Gastrocnemius medialis (tissue), 4 donors: ENCODE measurements around the gene ATXN10. TPM values are rescaled to one million over a fixed set of nuclear protein-coding genes. Genes with fewer than 3 reads are reported as not detected.
"Not testable (repeated sequence)": the region's sequence is repeated elsewhere in the genome, so short reads cannot be mapped to it uniquely, and the experiment has no call there.

ENCODE experiments used
- ATAC-seq, 2 donors: fragments of 150-250 bp; one replicate each; pipeline ENCODE4 v1.9.1; 2016
- DNase-seq, 2 donors: peaks; one replicate each; pipeline ENCODE4 v3.0.0-alpha.2; 2019
- H3K27ac ChIP-seq, 4 donors: fragments of 200-600 bp; sonication (generic); 1 replicate in 1 of 4; 2 replicates in 3 of 4; pipeline ENCODE4 v1.5.1; 2016 to 2018; ENCODE audit warnings: mild to moderate bottlenecking in 2 of 4, moderate library complexity in 1 of 4
- H3K27me3 ChIP-seq, 3 donors: fragments of 200-600 bp; sonication (generic) in 2 of 3; 1 replicate in 1 of 3; 2 replicates in 2 of 3; pipeline versions ENCODE4 v1.5.1 to v1.6.0; 2016 to 2019; ENCODE audit warnings: mild to moderate bottlenecking in 1 of 3, moderate library complexity in 1 of 3
- H3K36me3 ChIP-seq, 2 donors: fragments of 200-600 bp; sonication (generic) in 1 of 2; one replicate each; pipeline ENCODE4 v1.5.1; 2017 to 2018
- H3K4me1 ChIP-seq, 2 donors: fragments of 200-600 bp; sonication (generic) in 1 of 2; one replicate each; pipeline ENCODE4 v1.5.1; 2016 to 2017; ENCODE audit warnings: mild to moderate bottlenecking in 2 of 2
- H3K4me3 ChIP-seq, 4 donors: fragments of 200-600 bp; sonication (generic) in 3 of 4; 1 replicate in 1 of 4; 2 replicates in 3 of 4; pipeline ENCODE4 v1.5.1; 2016 to 2019; ENCODE audit warnings: mild to moderate bottlenecking in 2 of 4
- H3K9me3 ChIP-seq, 3 donors: fragments of 200-600 bp; sonication (generic) in 2 of 3; 1 replicate in 1 of 3; 2 replicates in 2 of 3; pipeline ENCODE4 v1.5.1; 2016 to 2019
- POLR2A ChIP-seq, 2 donors: fragments of 450-650 bp; IDR thresholded peaks; one replicate each; pipeline ENCODE4 v1.6.1; 2017; ENCODE audit warnings: antibody characterized with exemption in 2 of 2, mild to moderate bottlenecking in 2 of 2, moderate library complexity in 2 of 2
- in situ Hi-C, 4 donors: fragments of 200-750 bp; cut with MboI; loops; one replicate each; pipeline versions ENCODE4 v1.15.0 to v1.8.0; 2017; ENCODE audit warnings: low sequenced_read_pairs in 4 of 4
- intact Hi-C: fragments of 100-400 bp; cut with DNase I; formaldehyde crosslinking; loops from one replicate; pipeline ENCODE4 v1.15.1; 2023; ENCODE audit warnings: low total_unique reads
- total RNA-seq, 4 donors: library from RNA; depleted of rRNA; stranded (reverse); fragments of >200 nt; gene quantifications; one replicate each; pipeline versions ENCODE4 v1.1.0 to v1.2.3, GENCODE V29; 2016
- TF ChIP-seq, protein P1 (sequence below), 5 experiments: fragments of 450-650 bp in 3 of 5; fragments of 200-600 bp in 2 of 5; sonication (generic) in 2 of 5; IDR thresholded peaks in 4 of 5; conservative IDR thresholded peaks in 1 of 5; 1 replicate in 4 of 5; 2 replicates in 1 of 5; pipeline ENCODE4 v1.5.1; 2016 to 2019; ENCODE audit warnings: antibody characterized with exemption in 5 of 5, mild to moderate bottlenecking in 3 of 5, moderate library complexity in 3 of 5

The ATXN10 gene, protein sequence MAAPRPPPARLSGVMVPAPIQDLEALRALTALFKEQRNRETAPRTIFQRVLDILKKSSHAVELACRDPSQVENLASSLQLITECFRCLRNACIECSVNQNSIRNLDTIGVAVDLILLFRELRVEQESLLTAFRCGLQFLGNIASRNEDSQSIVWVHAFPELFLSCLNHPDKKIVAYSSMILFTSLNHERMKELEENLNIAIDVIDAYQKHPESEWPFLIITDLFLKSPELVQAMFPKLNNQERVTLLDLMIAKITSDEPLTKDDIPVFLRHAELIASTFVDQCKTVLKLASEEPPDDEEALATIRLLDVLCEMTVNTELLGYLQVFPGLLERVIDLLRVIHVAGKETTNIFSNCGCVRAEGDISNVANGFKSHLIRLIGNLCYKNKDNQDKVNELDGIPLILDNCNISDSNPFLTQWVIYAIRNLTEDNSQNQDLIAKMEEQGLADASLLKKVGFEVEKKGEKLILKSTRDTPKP
- 10 to 100 TPM; 52.9 to 98.9 (median 78.5) TPM for total RNA-seq

DNA sequence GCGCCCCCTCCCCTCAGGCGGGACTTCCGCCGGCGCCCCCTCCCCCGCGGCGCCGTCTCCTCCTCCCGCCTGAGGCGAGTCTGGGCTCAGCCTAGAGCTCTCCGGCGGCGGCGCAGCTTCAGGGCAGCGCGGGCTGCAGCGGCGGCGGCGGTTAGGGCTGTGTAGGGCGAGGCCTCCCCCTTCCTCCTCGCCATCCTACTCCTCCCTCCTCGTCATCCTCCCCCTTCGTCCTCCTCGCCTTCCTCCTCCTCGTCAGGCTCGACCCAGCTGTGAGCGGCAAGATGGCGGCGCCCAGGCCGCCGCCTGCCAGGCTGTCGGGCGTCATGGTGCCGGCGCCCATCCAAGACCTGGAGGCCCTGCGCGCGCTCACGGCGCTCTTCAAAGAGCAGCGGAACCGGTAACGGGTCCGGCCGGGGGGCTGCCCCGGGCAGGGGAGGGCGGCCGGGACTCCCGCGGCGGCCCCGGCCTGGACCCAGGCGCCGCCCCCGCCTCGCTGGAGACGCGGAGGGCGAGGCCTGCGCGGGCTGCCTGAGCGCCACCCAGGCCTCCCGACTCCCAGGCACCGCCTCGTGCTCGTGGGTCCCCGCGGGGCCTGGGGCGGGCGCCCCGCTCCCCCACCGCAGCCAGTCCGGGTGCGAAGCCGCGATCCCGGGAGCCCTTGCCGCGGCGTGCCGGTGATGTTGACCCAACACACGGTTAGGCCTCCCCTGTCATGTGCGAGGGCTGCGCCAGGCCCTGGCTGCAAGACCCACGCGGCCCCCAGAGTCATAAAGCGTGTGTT is at the start of gene ATXN10:
Gene ATXN10 (plus strand): TSS at position 52 of the 781 bp plus-strand sequence. CDS start 230 bp downstream, at position 282.
- H3K36me3 ChIP-seq: no peaks in the 10 kb centered on the region
- TF ChIP-seq, protein P1, sequence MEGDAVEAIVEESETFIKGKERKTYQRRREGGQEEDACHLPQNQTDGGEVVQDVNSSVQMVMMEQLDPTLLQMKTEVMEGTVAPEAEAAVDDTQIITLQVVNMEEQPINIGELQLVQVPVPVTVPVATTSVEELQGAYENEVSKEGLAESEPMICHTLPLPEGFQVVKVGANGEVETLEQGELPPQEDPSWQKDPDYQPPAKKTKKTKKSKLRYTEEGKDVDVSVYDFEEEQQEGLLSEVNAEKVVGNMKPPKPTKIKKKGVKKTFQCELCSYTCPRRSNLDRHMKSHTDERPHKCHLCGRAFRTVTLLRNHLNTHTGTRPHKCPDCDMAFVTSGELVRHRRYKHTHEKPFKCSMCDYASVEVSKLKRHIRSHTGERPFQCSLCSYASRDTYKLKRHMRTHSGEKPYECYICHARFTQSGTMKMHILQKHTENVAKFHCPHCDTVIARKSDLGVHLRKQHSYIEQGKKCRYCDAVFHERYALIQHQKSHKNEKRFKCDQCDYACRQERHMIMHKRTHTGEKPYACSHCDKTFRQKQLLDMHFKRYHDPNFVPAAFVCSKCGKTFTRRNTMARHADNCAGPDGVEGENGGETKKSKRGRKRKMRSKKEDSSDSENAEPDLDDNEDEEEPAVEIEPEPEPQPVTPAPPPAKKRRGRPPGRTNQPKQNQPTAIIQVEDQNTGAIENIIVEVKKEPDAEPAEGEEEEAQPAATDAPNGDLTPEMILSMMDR (IDR thresholded peaks at IDR 0.05 in 4 of 5, conservative IDR thresholded peaks at IDR 0.05 in 1 of 5): no peak
- TF ChIP-seq POLR2A (IDR thresholded peaks at IDR 0.05): no peak
- H3K27me3 ChIP-seq: no peaks in the 10 kb centered on the region
- peak; percentile 78 to 83 for ATAC-seq
- H3K9me3 ChIP-seq: no peaks in the 10 kb centered on the region
- in situ Hi-C loops (no loop called here), intact Hi-C loops (loop anchor here (10.0 kb wide), 1 partner anchor 397 kb away; no protein-coding TSS in a partner anchor)
- H3K4me3 ChIP-seq: peak within 1 kb of the TSS; percentile 79 to 94 (median 84)
- DNase-seq: peak; percentile 19 to 33
- peak within 1 kb of the TSS; percentile 79 to 87 (median 80) for H3K27ac ChIP-seq
- peaks cover 20 to 21% of the 10 kb centered on the region in 2 donors for H3K4me1 ChIP-seq

DNA sequence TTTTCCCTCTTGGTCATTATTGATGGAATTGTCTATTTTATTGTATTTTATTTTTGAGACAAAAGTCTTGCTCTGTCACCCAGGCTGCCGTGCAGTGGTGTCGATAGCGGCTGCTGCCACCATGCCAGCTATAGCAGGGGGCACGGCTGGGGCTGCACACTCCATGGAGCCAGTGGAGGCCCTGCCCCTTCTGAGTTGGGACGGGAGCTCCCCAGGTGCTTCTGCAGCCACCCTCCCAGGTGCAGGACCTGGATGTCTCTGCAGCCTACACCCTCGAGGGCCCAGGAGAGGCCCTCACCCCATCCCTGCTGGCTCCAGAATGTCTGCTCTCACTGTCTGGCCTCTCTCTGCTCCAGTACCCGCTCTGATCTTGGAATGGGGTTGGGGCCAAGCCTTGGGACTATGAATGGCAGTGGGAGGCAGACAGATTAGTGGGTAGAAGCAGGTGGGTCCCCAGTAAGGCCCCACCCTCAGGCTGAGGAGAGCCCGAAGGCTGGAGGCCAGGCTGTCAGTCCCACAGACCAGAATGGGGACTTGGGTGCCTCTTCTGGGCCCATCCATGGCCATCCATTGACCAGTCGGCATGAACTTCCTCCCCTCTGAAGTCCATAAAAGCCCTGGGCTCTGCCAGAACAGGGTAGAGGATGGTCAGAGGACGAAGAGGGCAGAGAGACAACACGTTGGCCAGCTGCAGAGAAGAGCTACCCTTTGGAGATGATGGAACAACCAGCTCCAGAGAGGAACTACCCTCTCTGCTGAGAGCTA is 49.6 kb upstream of the ATXN10 start:
- Histone ChIP-seq H3K27ac (no peak overlapping the region), H3K4me3 (no peak overlapping the region), H3K9me3 (no peaks in the 10 kb centered on the region), H3K4me1 (no peaks in the 10 kb centered on the region), H3K27me3 (peaks cover 0 to 3% (median 2%) of the 10 kb centered on the region in 3 donors), H3K36me3 (no peaks in the 10 kb centered on the region)
- intact Hi-C loops (no loop called here), in situ Hi-C loops (no loop called here)
- no peak for TF ChIP-seq POLR2A (IDR thresholded peaks at IDR 0.05)
- TF ChIP-seq, protein P1 (IDR thresholded peaks at IDR 0.05 in 4 of 5, conservative IDR thresholded peaks at IDR 0.05 in 1 of 5): no peak
- DNase-seq (no peak), ATAC-seq (no peak)

DNA sequence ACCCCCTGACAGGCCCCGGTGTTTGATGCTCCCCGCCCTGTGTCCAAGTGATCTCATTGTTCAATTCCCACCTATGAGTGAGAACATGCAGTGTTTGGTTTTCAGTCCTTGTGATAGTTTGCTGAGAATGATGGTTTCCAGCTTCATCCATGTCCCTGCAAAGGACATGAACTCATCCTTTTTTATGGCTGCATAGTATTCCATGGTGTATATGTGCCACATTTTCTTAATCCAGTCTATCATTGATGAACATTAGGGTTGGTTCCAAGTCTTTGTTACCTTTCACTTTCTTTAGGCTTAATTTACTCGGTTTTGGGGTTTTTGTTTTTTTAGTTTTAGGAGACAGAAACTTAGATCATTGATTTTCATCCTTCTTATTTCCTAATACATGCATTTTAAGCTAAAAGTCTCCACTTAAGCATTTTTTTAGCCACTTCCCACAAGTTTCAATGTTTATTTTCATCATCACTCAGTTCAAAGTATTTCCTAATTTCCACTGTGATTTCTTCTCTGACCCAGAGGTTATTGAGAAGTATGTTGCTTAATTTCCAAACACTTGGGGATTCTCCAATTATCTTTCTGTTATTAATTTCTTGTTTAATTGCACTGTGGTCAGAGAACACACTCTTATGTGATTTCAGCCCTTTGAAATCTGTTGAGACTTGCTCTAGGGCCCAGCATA is 48.0 kb upstream of the ATXN10 start:
- peaks cover 0 to 10% (median 10%) of the 10 kb centered on the region in 3 donors for H3K27me3 ChIP-seq
- H3K27ac ChIP-seq, DNase-seq, in situ Hi-C loops, ATAC-seq, intact Hi-C loops, H3K4me1 ChIP-seq, H3K9me3 ChIP-seq, H3K4me3 ChIP-seq, H3K36me3 ChIP-seq: not testable (repeated sequence)

DNA sequence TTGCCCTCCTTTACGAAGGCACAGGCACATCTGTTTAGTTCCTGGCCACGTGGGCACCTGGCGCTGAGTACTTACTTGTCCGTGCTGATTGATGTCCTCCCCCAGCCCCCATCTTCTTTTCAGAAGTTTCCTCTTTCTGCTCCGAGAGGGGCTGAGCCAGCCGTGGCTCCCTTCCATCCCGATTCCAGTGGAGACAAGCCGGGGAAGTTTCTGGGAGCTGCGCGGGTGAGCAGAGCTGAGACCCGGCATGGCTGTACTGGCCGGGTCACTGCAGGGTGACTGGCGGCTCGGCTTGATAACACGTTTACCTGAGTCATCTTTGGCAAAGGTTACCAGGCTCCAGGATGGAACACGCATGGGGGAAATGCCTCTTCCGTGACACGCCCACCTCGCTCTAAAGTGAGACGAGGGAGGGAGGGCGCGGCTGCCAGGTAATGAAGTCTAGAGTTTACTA is 45.4 kb upstream of the ATXN10 start:
- no peaks in the 10 kb centered on the region for H3K9me3 ChIP-seq
- in situ Hi-C loops: loop anchor here in 1 of 4 donors (25.0 kb wide), 1 partner anchor 236 kb away; no protein-coding TSS in a partner anchor
- peaks cover 9 to 23% (median 10%) of the 10 kb centered on the region in 3 donors for H3K27me3 ChIP-seq
- H3K36me3 ChIP-seq: no peaks in the 10 kb centered on the region
- intact Hi-C loops: no loop called here
- no peak overlapping the region for H3K4me3 ChIP-seq
- TF ChIP-seq POLR2A (IDR thresholded peaks at IDR 0.05): no peak
- TF ChIP-seq, protein P1 (IDR thresholded peaks at IDR 0.05 in 4 of 5, conservative IDR thresholded peaks at IDR 0.05 in 1 of 5): no peak
- H3K27ac ChIP-seq: no peak overlapping the region
- ATAC-seq (no peak), DNase-seq (no peak)
- no peaks in the 10 kb centered on the region for H3K4me1 ChIP-seq
